ENCODE data around the gene TCERG1L. TPM values are rescaled to one million over a fixed set of nuclear protein-coding genes. Genes with fewer than 3 reads are reported as not detected.

The TCERG1L gene
- total RNA-seq, 1 donor from 2014 or later: 3.5 TPM

- TF ChIP-seq CTCF (IDR thresholded peaks at IDR 0.05; ENCODE audit: insufficient read depth, low read depth, low read length) (no peak), EZH2 (IDR thresholded peaks at IDR 0.05; ENCODE audit: insufficient read depth, low read length) (no peak)
- H3K36me3 ChIP-seq (ENCODE audit: insufficient read depth, low read length): no peaks in the 10 kb centered on the region
- Mint-ChIP-seq H3K27me3 (ENCODE audit: low read depth, unreplicated experiment) (peaks cover 2% of the 10 kb centered on the region), H3K4me3 (ENCODE audit: unreplicated experiment) (no peak overlapping the region), H3K27ac (ENCODE audit: unreplicated experiment) (no peak overlapping the region), H3K36me3 (ENCODE audit: low read depth, unreplicated experiment) (no peaks in the 10 kb centered on the region), H3K9me3 (ENCODE audit: unreplicated experiment) (peaks cover 5% of the 10 kb centered on the region), H3K4me1 (ENCODE audit: low read depth, unreplicated experiment) (peaks cover 9% of the 10 kb centered on the region)
- H3K27ac ChIP-seq (ENCODE audit: low read depth, low read length): no peak overlapping the region
- H3K79me2 ChIP-seq (ENCODE audit: insufficient read depth, low read length): no peaks in the 10 kb centered on the region
- DNase-seq (ENCODE audit: low read depth) (no peak), FAIRE-seq (no peak)
- no peak overlapping the region for H3K9ac ChIP-seq (ENCODE audit: low read length)
- no peak overlapping the region for H2AFZ ChIP-seq (ENCODE audit: low read depth, low read length)
- peaks cover 20% of the 10 kb centered on the region for H3K9me3 ChIP-seq (ENCODE audit: insufficient read depth, low read depth, low read length)
- H4K20me1 ChIP-seq (ENCODE audit: insufficient read depth, low read length): no peaks in the 10 kb centered on the region
- no peak overlapping the region for H3K4me3 ChIP-seq (ENCODE audit: insufficient read depth, low read depth, low read length)
- no peaks in the 10 kb centered on the region for H3K27me3 ChIP-seq (ENCODE audit: insufficient read depth, low read length)
- no peak overlapping the region for H3K4me2 ChIP-seq (ENCODE audit: low read length)
- no peaks in the 10 kb centered on the region for H3K4me1 ChIP-seq (ENCODE audit: insufficient read depth, low read length)
These were observed 235.2 kb downstream of the TCERG1L start for GRCh38 chr10:131076356-131076755.

GRCh38 chr10:131075218-131075770, 236.2 kb downstream of the TCERG1L start:
- Mint-ChIP-seq H3K36me3 (ENCODE audit: low read depth, unreplicated experiment) (no peaks in the 10 kb centered on the region), H3K27ac (ENCODE audit: unreplicated experiment) (no peak overlapping the region), H3K4me1 (ENCODE audit: low read depth, unreplicated experiment) (peaks cover 6% of the 10 kb centered on the region), H3K4me3 (ENCODE audit: unreplicated experiment) (no peak overlapping the region), H3K27me3 (ENCODE audit: low read depth, unreplicated experiment) (no peaks in the 10 kb centered on the region), H3K9me3 (ENCODE audit: unreplicated experiment) (peaks cover 5% of the 10 kb centered on the region)
- H4K20me1 ChIP-seq (ENCODE audit: insufficient read depth, low read length): no peaks in the 10 kb centered on the region
- no peak overlapping the region for H3K4me3 ChIP-seq (ENCODE audit: insufficient read depth, low read depth, low read length)
- no peaks in the 10 kb centered on the region for H3K27me3 ChIP-seq (ENCODE audit: insufficient read depth, low read length)
- no peaks in the 10 kb centered on the region for H3K36me3 ChIP-seq (ENCODE audit: insufficient read depth, low read length)
- DNase-seq (ENCODE audit: low read depth) (no peak), FAIRE-seq (no peak)
- no peak overlapping the region for H3K27ac ChIP-seq (ENCODE audit: low read depth, low read length)
- TF ChIP-seq CTCF (IDR thresholded peaks at IDR 0.05; ENCODE audit: insufficient read depth, low read depth, low read length) (no peak), EZH2 (IDR thresholded peaks at IDR 0.05; ENCODE audit: insufficient read depth, low read length) (no peak)
- H3K4me1 ChIP-seq (ENCODE audit: insufficient read depth, low read length): no peaks in the 10 kb centered on the region
- no peak overlapping the region for H2AFZ ChIP-seq (ENCODE audit: low read depth, low read length)
- H3K79me2 ChIP-seq (ENCODE audit: insufficient read depth, low read length): no peaks in the 10 kb centered on the region
- no peak overlapping the region for H3K9ac ChIP-seq (ENCODE audit: low read length)
- no peak overlapping the region for H3K4me2 ChIP-seq (ENCODE audit: low read length)
- H3K9me3 ChIP-seq (ENCODE audit: insufficient read depth, low read depth, low read length): peaks cover 20% of the 10 kb centered on the region

GRCh38 chr10:131074682-131075081, 236.8 kb downstream of the TCERG1L start:
- Histone ChIP-seq H2AFZ (ENCODE audit: low read depth, low read length) (no peak overlapping the region), H3K79me2 (ENCODE audit: insufficient read depth, low read length) (no peaks in the 10 kb centered on the region), H3K9ac (ENCODE audit: low read length) (no peak overlapping the region), H3K36me3 (ENCODE audit: insufficient read depth, low read length) (no peaks in the 10 kb centered on the region), H3K9me3 (ENCODE audit: insufficient read depth, low read depth, low read length) (peaks cover 20% of the 10 kb centered on the region), H3K27ac (ENCODE audit: low read depth, low read length) (no peak overlapping the region), H3K4me2 (ENCODE audit: low read length) (no peak overlapping the region), H4K20me1 (ENCODE audit: insufficient read depth, low read length) (no peaks in the 10 kb centered on the region), H3K4me1 (ENCODE audit: insufficient read depth, low read length) (no peaks in the 10 kb centered on the region), H3K4me3 (ENCODE audit: insufficient read depth, low read depth, low read length) (no peak overlapping the region), H3K27me3 (ENCODE audit: insufficient read depth, low read length) (no peaks in the 10 kb centered on the region)
- Mint-ChIP-seq H3K4me1 (ENCODE audit: low read depth, unreplicated experiment) (peaks cover 6% of the 10 kb centered on the region), H3K27me3 (ENCODE audit: low read depth, unreplicated experiment) (no peaks in the 10 kb centered on the region), H3K9me3 (ENCODE audit: unreplicated experiment) (peaks cover 5% of the 10 kb centered on the region), H3K27ac (ENCODE audit: unreplicated experiment) (no peak overlapping the region), H3K4me3 (ENCODE audit: unreplicated experiment) (no peak overlapping the region), H3K36me3 (ENCODE audit: low read depth, unreplicated experiment) (no peaks in the 10 kb centered on the region)
- no peak for FAIRE-seq
- no peak for DNase-seq (ENCODE audit: low read depth)
- TF ChIP-seq EZH2 (IDR thresholded peaks at IDR 0.05; ENCODE audit: insufficient read depth, low read length) (no peak), CTCF (IDR thresholded peaks at IDR 0.05; ENCODE audit: insufficient read depth, low read depth, low read length) (no peak)
